Psoas muscle (tissue), 8 donors: ENCODE results near the gene B4GALNT2. TPM values are rescaled to one million over a fixed set of nuclear protein-coding genes. Genes with fewer than 3 reads are reported as not detected.
"Not testable (repeated sequence)": the region's sequence is repeated elsewhere in the genome, so short reads cannot be mapped to it uniquely, and the experiment has no call there.

Source experiments
- ATAC-seq, 4 donors: fragments of 200-7000 bp; cut with Tn5 transposase; one replicate each; pipeline ENCODE4 v1.9.1; 2020; ENCODE audit warnings: moderate library complexity in 3 of 4, mild to moderate bottlenecking in 2 of 4
- DNase-seq, 2 donors: peaks; one replicate each; pipeline ENCODE4 v3.0.0-alpha.2; 2020
- H3K27ac ChIP-seq: fragments of 200-600 bp; one replicate; pipeline ENCODE4 v1.8.0; 2022
- H3K27me3 ChIP-seq, 3 donors: fragments of 200-600 bp in 1 of 3; one replicate each; pipeline versions ENCODE4 v1.6.1 to v1.8.0; 2013 to 2022; ENCODE audit warnings: low read length in 2 of 3, mild to moderate bottlenecking in 2 of 3, moderate library complexity in 1 of 3; ENCODE audit not compliant: insufficient read depth in 3 of 3
- H3K36me3 ChIP-seq, 2 donors: fragments of 200-600 bp in 1 of 2; one replicate each; pipeline versions ENCODE4 v1.6.1 to v1.8.0; 2013 to 2022; ENCODE audit warnings: low read depth in 1 of 2, mild to moderate bottlenecking in 1 of 2, moderate library complexity in 1 of 2; ENCODE audit not compliant: insufficient read depth in 1 of 2
- H3K4me1 ChIP-seq: fragments of 200-600 bp; one replicate; pipeline ENCODE4 v1.8.0; 2022
- H3K4me3 ChIP-seq: fragments of 200-600 bp; one replicate; pipeline ENCODE4 v1.8.0; 2022; ENCODE audit warnings: mild to moderate bottlenecking
- H3K9me3 ChIP-seq: fragments of 200-600 bp; one replicate; pipeline ENCODE4 v1.8.0; 2022
- CTCF ChIP-seq: fragments of 200-600 bp; IDR thresholded peaks from one replicate; pipeline ENCODE4 v1.8.0; 2022; ENCODE audit warnings: antibody characterized with exemption
- WGBS, 3 donors: extraction: QIAGEN DNeasy Blood & Tissue Kit; methylation state at CpG; one replicate each; pipeline versions ENCODE4 v1.1.6 to v1.1.7; 2013; 5-methylcytosine and 5-hydroxymethylcytosine counted together
- intact Hi-C, 2 donors: fragments of 100-400 bp; cut with DNase I; formaldehyde crosslinking; loops; one replicate each; pipeline versions ENCODE4 v1.11.0 to v1.14.2; 2022
- polyA plus RNA-seq, 3 donors: library from polyadenylated mRNA; stranded (reverse); fragments of 200-250 nt; gene quantifications; one replicate each; pipeline ENCODE4 v1.2.3, GENCODE V29; 2013
- total RNA-seq, 4 donors: library from RNA; stranded (reverse); fragmentation: NEBNext Ultra II Directional in 2 of 4; extraction: Animal tissue kit (Norgen Biotek cat#: 25700) in 2 of 4; gene quantifications; one replicate each; pipeline versions ENCODE4 v1.2.1 to v1.2.4, GENCODE V29; 2021 to 2023
- donor health status: healthy with polysubstance abuse.
- donor health status: DM: no; HTN: no; CAD: no; lungs with moderate emphysema.
- donor health status: Bipolar disorder and iron deficiency.
- donor health status: healthy.
- donor health status: DM: yes; HTN: yes; CAD: no.
- donor health status: DM: no; HTN: no; CAD: no.
- donor health status: DM: no; HTN: no; CAD: no.
- donor health status: DM: yes; HTN: yes; CAD: no.

The B4GALNT2 gene
- total and polyA plus RNA-seq, 7 donors: under 0.01 to 0.04 TPM; not detected in 5

- Histone ChIP-seq H3K4me3 (no peak overlapping the region), H3K36me3 (no peaks in the 10 kb centered on the region), H3K9me3 (no peaks in the 10 kb centered on the region), H3K27ac (no peak overlapping the region), H3K27me3 (peaks cover 0 to 65% (median 12%) of the 10 kb centered on the region in 3 donors), H3K4me1 (no peaks in the 10 kb centered on the region)
- no peak for TF ChIP-seq CTCF
- DNase-seq: no peak
- WGBS, 3 donors: 45 to 59% (median 51%) methylated on average over 9 of the region's 9 CpGs
- ATAC-seq: no peak
- intact Hi-C loops: no loop called here
These were observed 36.1 kb downstream of the B4GALNT2 start for GRCh38 chr17:49168706-49169105.

GRCh38 chr17:49170216-49170615 is 37.6 kb downstream of the B4GALNT2 start:
- no peak for ATAC-seq

GRCh38 chr17:49170711-49171110 is 38.1 kb downstream of the B4GALNT2 start:
- WGBS, 3 donors: 76 to 79% (median 76%) methylated on average over 3 of the region's 3 CpGs
- H3K27ac ChIP-seq, H3K4me3 ChIP-seq, ATAC-seq, DNase-seq, H3K9me3 ChIP-seq, H3K4me1 ChIP-seq, H3K36me3 ChIP-seq, intact Hi-C loops: not testable (repeated sequence)
- H3K27me3 ChIP-seq: peaks cover 0 to 54% (median 12%) of the 10 kb centered on the region in 3 donors

More at GRCh38 chr17:49170216-49170615, 37.6 kb downstream of the B4GALNT2 start:
- H3K27ac ChIP-seq: no peak overlapping the region
- peaks cover 5% of the 10 kb centered on the region for H3K9me3 ChIP-seq
- TF ChIP-seq CTCF: no peak
- WGBS, 3 donors: 46 to 71% (median 59%) methylated on average over 2 of the region's 2 CpGs
- H3K36me3 ChIP-seq: no peaks in the 10 kb centered on the region
- no peak overlapping the region for H3K4me3 ChIP-seq
- H3K4me1 ChIP-seq: no peaks in the 10 kb centered on the region
- DNase-seq: no peak
- intact Hi-C loops: no loop called here
- peaks cover 0 to 56% (median 12%) of the 10 kb centered on the region in 3 donors for H3K27me3 ChIP-seq

- H3K27ac ChIP-seq, H3K36me3 ChIP-seq, H3K4me1 ChIP-seq, H3K4me3 ChIP-seq, intact Hi-C loops, ATAC-seq, DNase-seq: not testable (repeated sequence)
- H3K9me3 ChIP-seq: peaks cover 18% of the 10 kb centered on the region
- peaks cover 0 to 17% (median 2%) of the 10 kb centered on the region in 3 donors for H3K27me3 ChIP-seq
- WGBS, 3 donors: 82 to 91% (median 88%) methylated on average over 11 of the region's 11 CpGs
These were observed 43.4 kb downstream of the B4GALNT2 start for GRCh38 chr17:49175978-49176377.

- peak; percentile 72 for TF ChIP-seq CTCF
- Histone ChIP-seq H3K4me3 (no peak overlapping the region), H3K27me3 (peaks cover 0 to 6% (median 0%) of the 10 kb centered on the region in 3 donors), H3K9me3 (peaks cover 12% of the 10 kb centered on the region), H3K4me1 (no peaks in the 10 kb centered on the region), H3K36me3 (no peaks in the 10 kb centered on the region), H3K27ac (no peak overlapping the region)
- DNase-seq (peak; percentile 52 to 70), ATAC-seq (peak in 3 of 4 donors; percentile 53 to 71 (median 62))
- 10 to 13% (median 11%) methylated on average over 5 of the region's 5 CpGs for WGBS, 3 donors
- intact Hi-C loops: loop anchor here in 1 of 2 donors (1.0 to 5.0 kb wide), 2 partner anchors 47 to 112 kb away; no protein-coding TSS in a partner anchor
These were observed 47.7 kb downstream of the B4GALNT2 start for GRCh38 chr17:49180303-49180702.
